Tibial nerve (tissue), 3 donors: Measurements from ENCODE around the gene PFKFB3.

Experiments used
- POLR2A ChIP-seq, 2 donors: fragments of 450-650 bp; IDR thresholded peaks; one replicate each; pipeline ENCODE4 v1.6.1; 2017; ENCODE audit warnings: antibody characterized with exemption in 2 of 2, mild to moderate bottlenecking in 2 of 2, moderate library complexity in 2 of 2
- TF ChIP-seq, protein P1 (sequence below), 5 experiments: fragments of 200-600 bp in 3 of 5; fragments of 450-650 bp in 2 of 5; sonication (generic) in 3 of 5; IDR thresholded peaks; one replicate each; pipeline ENCODE4 v1.5.1; 2016 to 2019; ENCODE audit warnings: antibody characterized with exemption in 5 of 5, mild to moderate bottlenecking in 3 of 5, moderate library complexity in 2 of 5

- TF ChIP-seq, protein P1, sequence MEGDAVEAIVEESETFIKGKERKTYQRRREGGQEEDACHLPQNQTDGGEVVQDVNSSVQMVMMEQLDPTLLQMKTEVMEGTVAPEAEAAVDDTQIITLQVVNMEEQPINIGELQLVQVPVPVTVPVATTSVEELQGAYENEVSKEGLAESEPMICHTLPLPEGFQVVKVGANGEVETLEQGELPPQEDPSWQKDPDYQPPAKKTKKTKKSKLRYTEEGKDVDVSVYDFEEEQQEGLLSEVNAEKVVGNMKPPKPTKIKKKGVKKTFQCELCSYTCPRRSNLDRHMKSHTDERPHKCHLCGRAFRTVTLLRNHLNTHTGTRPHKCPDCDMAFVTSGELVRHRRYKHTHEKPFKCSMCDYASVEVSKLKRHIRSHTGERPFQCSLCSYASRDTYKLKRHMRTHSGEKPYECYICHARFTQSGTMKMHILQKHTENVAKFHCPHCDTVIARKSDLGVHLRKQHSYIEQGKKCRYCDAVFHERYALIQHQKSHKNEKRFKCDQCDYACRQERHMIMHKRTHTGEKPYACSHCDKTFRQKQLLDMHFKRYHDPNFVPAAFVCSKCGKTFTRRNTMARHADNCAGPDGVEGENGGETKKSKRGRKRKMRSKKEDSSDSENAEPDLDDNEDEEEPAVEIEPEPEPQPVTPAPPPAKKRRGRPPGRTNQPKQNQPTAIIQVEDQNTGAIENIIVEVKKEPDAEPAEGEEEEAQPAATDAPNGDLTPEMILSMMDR (IDR thresholded peaks at IDR 0.05) = no peak
- TF ChIP-seq POLR2A (IDR thresholded peaks at IDR 0.05) = no peak
Measured at GRCh38 chr10:6301488-6302075, 98.8 kb downstream of the PFKFB3 start.
